A673 (cell line): ENCODE data around the gene PSTPIP2. TPM values are rescaled to one million over a fixed set of nuclear protein-coding genes. Genes with fewer than 3 reads are reported as not detected.

Experiments used
- BruUV-seq: library from RNA; stranded (reverse); fragments of 400-500 nt; replicated peaks from 2 replicates; lab custom pipeline; 2021; lab: Mats Ljungman, UMichigan
- CTCF ChIA-PET: fragments of 300-600 bp; sonication (Branson Sonifier 250); formaldehyde crosslinking; loops from one replicate; lab custom pipeline; 2022; ENCODE audit warnings: antibody characterized with exemption; lab: Charles Lee
- POLR2A ChIA-PET: fragments of 300-600 bp; sonication (Branson Sonifier 250); formaldehyde crosslinking; loops from one replicate; lab custom pipeline; 2022; ENCODE audit warnings: antibody characterized with exemption; ENCODE audit not compliant: low non-redundant PET; lab: Charles Lee
- DNase-seq: peaks from one replicate; pipeline ENCODE4 v3.0.0-alpha.2; 2015; ENCODE audit warnings: low spot score
- H3K27ac ChIP-seq: fragments of 200-600 bp; sonication (generic); 2 replicates; pipeline ENCODE4 v1.5.1; 2016; ENCODE audit warnings: mixed run types, low read depth, mild to moderate bottlenecking, mixed read lengths, antibody characterized with exemption, low read length; ENCODE audit not compliant: poor library complexity, severe bottlenecking
- H3K27me3 ChIP-seq: fragments of 200-600 bp; sonication (generic); replicated peaks from 2 replicates; pipeline ENCODE4 v1.6.1; 2017; ENCODE audit warnings: mixed run types, low read depth, mild to moderate bottlenecking, mixed read lengths, antibody characterized with exemption, low read length; ENCODE audit not compliant: insufficient read depth, poor library complexity
- H3K36me3 ChIP-seq: fragments of 200-600 bp; sonication (generic); 2 replicates; pipeline ENCODE4 v1.6.1; 2016; ENCODE audit warnings: mixed run types, mild to moderate bottlenecking, mixed read lengths, antibody characterized with exemption, low read length; ENCODE audit not compliant: insufficient read depth, poor library complexity, severe bottlenecking
- H3K4me1 ChIP-seq: fragments of 200-600 bp; sonication (generic); 2 replicates; pipeline ENCODE4 v1.6.1; 2017; ENCODE audit warnings: mixed run types, mild to moderate bottlenecking, mixed read lengths, antibody characterized with exemption, low read length; ENCODE audit not compliant: insufficient read depth, poor library complexity, severe bottlenecking
- H3K4me3 ChIP-seq: fragments of 200-600 bp; sonication (generic); 2 replicates; pipeline ENCODE4 v1.5.1; 2016; ENCODE audit warnings: low read depth, mixed run types, mild to moderate bottlenecking, mixed read lengths, low read length; ENCODE audit not compliant: poor library complexity, severe bottlenecking
- H3K9me3 ChIP-seq: fragments of 200-600 bp; sonication (generic); 2 replicates; pipeline ENCODE4 v1.6.1; 2016; ENCODE audit warnings: mixed run types, low read depth, mild to moderate bottlenecking, mixed read lengths, antibody characterized with exemption, low read length; ENCODE audit not compliant: poor library complexity, severe bottlenecking
- CTCF ChIP-seq: fragments of 300-800, 200-600 bp; sonication (generic); conservative IDR thresholded peaks from 2 replicates; pipeline ENCODE4 v1.5.1; 2017; ENCODE audit warnings: low read depth, mild to moderate bottlenecking, antibody characterized with exemption, low read length, moderate library complexity, mixed read lengths
- EZH2 ChIP-seq: fragments of 200-600 bp; sonication (generic); IDR thresholded peaks from 2 replicates; pipeline ENCODE4 v1.6.1; 2017; ENCODE audit warnings: borderline replicate concordance, low read depth, mild to moderate bottlenecking, mixed read lengths, antibody characterized with exemption, low read length; ENCODE audit not compliant: poor library complexity, severe bottlenecking
- intact Hi-C: fragments of 100-400 bp; cut with micrococcal nuclease; formaldehyde crosslinking; loops from one replicate; pipeline ENCODE4 v1.10.0; 2022; ENCODE audit not compliant: unreplicated experiment
- total RNA-seq: library from RNA; stranded (reverse); gene quantifications from 2 replicates; pipeline ENCODE4 v1.2.3, GENCODE V29; 2021

Gene PSTPIP2
- total RNA-seq, 1 experiment from 2014 or later = 5.7 TPM

GRCh38 chr18:46001074-46001473 lies 71.0 kb downstream of the PSTPIP2 start:
- no TSS peak for BruUV-seq

GRCh38 chr18:45999536-45999935 lies 72.5 kb downstream of the PSTPIP2 start:
- intact Hi-C loops = no loop called here
- no peak for TF ChIP-seq CTCF
- no peak for TF ChIP-seq EZH2
- BruUV-seq = no TSS peak
- no peak overlapping the region for H3K4me3 ChIP-seq
- no peaks in the 10 kb centered on the region for H3K36me3 ChIP-seq
- H3K27me3 ChIP-seq = no peaks in the 10 kb centered on the region
- DNase-seq = no peak
- no peak overlapping the region for H3K27ac ChIP-seq
- no peaks in the 10 kb centered on the region for H3K4me1 ChIP-seq
- no peaks in the 10 kb centered on the region for H3K9me3 ChIP-seq
- CTCF ChIA-PET = no interaction called here
- POLR2A ChIA-PET = no interaction called here

More at GRCh38 chr18:46001074-46001473, 71.0 kb downstream of the PSTPIP2 start:
- TF ChIP-seq EZH2 (no peak), CTCF (no peak)
- Histone ChIP-seq H3K4me1 (no peaks in the 10 kb centered on the region), H3K4me3 (no peak overlapping the region), H3K27me3 (no peaks in the 10 kb centered on the region), H3K36me3 (no peaks in the 10 kb centered on the region), H3K9me3 (no peaks in the 10 kb centered on the region), H3K27ac (no peak overlapping the region)
- intact Hi-C loops = no loop called here
- no peak for DNase-seq
- ChIA-PET CTCF (no interaction called here), POLR2A (no interaction called here)

- CTCF ChIA-PET = no interaction called here
- no peak for DNase-seq
- H3K36me3 ChIP-seq = no peaks in the 10 kb centered on the region
- H3K9me3 ChIP-seq = no peaks in the 10 kb centered on the region
- no TSS peak for BruUV-seq
- intact Hi-C loops = no loop called here
- H3K4me3 ChIP-seq = no peak overlapping the region
- no peak overlapping the region for H3K27ac ChIP-seq
- H3K4me1 ChIP-seq = no peaks in the 10 kb centered on the region
- no peak for TF ChIP-seq EZH2
- TF ChIP-seq CTCF = no peak
- POLR2A ChIA-PET = no interaction called here
- no peaks in the 10 kb centered on the region for H3K27me3 ChIP-seq
These were observed 73.8 kb downstream of the PSTPIP2 start for GRCh38 chr18:45998244-45998643.
